PFSK-1 (cell line): ENCODE data around the gene CDK15.

Experiments
- POLR2AphosphoS5 ChIP-seq: IDR thresholded peaks from 2 replicates; pipeline ENCODE4 v1.6.1; 2012; ENCODE audit warnings: low read depth, mild to moderate bottlenecking, control low read depth, low read length, moderate library complexity
- SIN3A ChIP-seq: IDR thresholded peaks from 2 replicates; pipeline ENCODE4 v1.6.1; 2012; ENCODE audit warnings: mild to moderate bottlenecking, low read length, moderate library complexity, borderline replicate concordance; ENCODE audit not compliant: insufficient read depth
- TAF1 ChIP-seq: IDR thresholded peaks from 2 replicates; pipeline ENCODE4 v1.6.1; 2012; ENCODE audit warnings: low read length, control low read depth, borderline replicate concordance; ENCODE audit not compliant: insufficient read depth

DNA sequence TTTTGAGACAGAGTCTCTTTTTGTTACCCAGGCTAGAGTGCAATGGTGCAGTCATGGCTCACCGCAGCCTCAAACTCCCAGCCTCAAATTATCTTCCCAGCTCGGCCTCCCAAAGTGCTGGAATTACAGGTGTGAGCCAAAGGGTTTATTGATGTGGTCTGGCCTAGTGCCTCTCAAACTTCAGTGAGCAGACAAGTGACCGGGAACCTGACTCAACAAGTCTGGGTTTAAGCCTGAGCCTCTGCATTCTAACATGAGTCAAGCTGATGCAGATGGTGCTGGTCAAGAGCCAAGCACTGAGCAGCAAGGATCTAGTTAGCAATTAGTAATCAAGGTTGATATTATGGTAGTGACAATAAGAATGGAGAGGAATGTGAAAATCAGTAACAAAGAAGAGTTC, 21.3 kb downstream of the CDK15 start:
- no peak for TF ChIP-seq TAF1
- no peak for TF ChIP-seq POLR2AphosphoS5
- no peak for TF ChIP-seq SIN3A
